GM12878 (cell line): ENCODE data around the gene DCDC1. TPM values are rescaled to one million over a fixed set of nuclear protein-coding genes. Genes with fewer than 3 reads are reported as not detected.

Source experiments
- ATAC-seq: fragments of 200-7000 bp; cut with Tn5 transposase; 3 replicates; pipeline ENCODE4 v1.9.1; 2020; ENCODE audit warnings: mild to moderate bottlenecking, moderate library complexity
- BruUV-seq: library from RNA; stranded (reverse); fragments of 400-500 nt; replicated peaks from 2 replicates; lab custom pipeline; 2021; lab: Mats Ljungman, UMichigan
- CTCF ChIA-PET: fragments of 300-600 bp; sonication (Branson Sonifier 250); formaldehyde crosslinking; extraction: SDS; loops from one replicate; lab custom pipeline; 2021; ENCODE audit warnings: inconsistent platforms; lab: Yijun Ruan, JAX
- POLR2A ChIA-PET: fragments of 350-600 bp; formaldehyde crosslinking; extraction: SDS; loops from one replicate; lab custom pipeline; 2021; ENCODE audit warnings: inconsistent platforms; lab: Charles Lee
- RAD21 ChIA-PET: fragments of 300-600 bp; sonication (Branson Sonifier 250); formaldehyde crosslinking; loops from one replicate; lab custom pipeline; 2023; ENCODE audit warnings: antibody characterized with exemption; ENCODE audit not compliant: unreplicated experiment; lab: Charles Lee
- SMC1A ChIA-PET: fragments of 300-600 bp; sonication (Branson Sonifier 250); formaldehyde crosslinking; loops from one replicate; lab custom pipeline; 2023; ENCODE audit not compliant: unreplicated experiment, uncharacterized antibody; lab: Charles Lee
- DNase-seq: peaks from one replicate; pipeline ENCODE4 v3.0.0-alpha.2; 2011; ENCODE audit warnings: low read depth, low spot score
- FAIRE-seq: peaks from 3 replicates; lab custom pipeline; 2011; peaks lifted over from hg19 to GRCh38; lab: Jason Lieb, UNC
- H2AFZ ChIP-seq: 2 replicates; pipeline ENCODE4 v1.6.0; 2011; ENCODE audit warnings: low read depth, low read length, control low read depth; ENCODE audit not compliant: control insufficient read depth
- H3K27ac ChIP-seq: 2 replicates; pipeline ENCODE4 v1.5.1; 2011; ENCODE audit warnings: control low read depth; ENCODE audit not compliant: control insufficient read depth, insufficient read depth
- H3K27me3 ChIP-seq, 2 experiments: replicated peaks in 1 of 2; 2 replicates each; pipeline versions ENCODE4 v1.6.0 to v1.6.1; 2011; ENCODE audit warnings: low read length in 1 of 2; ENCODE audit not compliant: control insufficient read depth in 2 of 2, insufficient read depth in 2 of 2
- H3K36me3 ChIP-seq, 2 experiments: 2 replicates each; pipeline ENCODE4 v1.5.1; 2011; ENCODE audit warnings: low read length in 1 of 2; ENCODE audit not compliant: control insufficient read depth in 2 of 2, insufficient read depth in 2 of 2
- H3K4me1 ChIP-seq: 2 replicates; pipeline ENCODE4 v1.6.1; 2011; ENCODE audit warnings: mild to moderate bottlenecking, low read length, moderate library complexity, mixed read lengths; ENCODE audit not compliant: control insufficient read depth, insufficient read depth
- H3K4me2 ChIP-seq: 2 replicates; pipeline ENCODE4 v1.6.0; 2011; ENCODE audit warnings: control low read depth; ENCODE audit not compliant: control insufficient read depth, insufficient read depth
- H3K4me3 ChIP-seq: fragments of 200-600 bp; sonication (generic); 2 replicates; pipeline ENCODE4 v1.5.1; 2016
- H3K79me2 ChIP-seq: 2 replicates; pipeline ENCODE4 v1.6.0; 2011; ENCODE audit warnings: low read length; ENCODE audit not compliant: control insufficient read depth, insufficient read depth
- H3K9ac ChIP-seq: 2 replicates; pipeline ENCODE4 v1.8.0; 2011; ENCODE audit warnings: low read length, control low read depth, mixed read lengths; ENCODE audit not compliant: control insufficient read depth, insufficient read depth
- H3K9me3 ChIP-seq: replicated peaks from 3 replicates; pipeline ENCODE4 v1.5.1; 2011; ENCODE audit warnings: mild to moderate bottlenecking, low read length; ENCODE audit not compliant: control insufficient read depth, insufficient read depth
- H4K20me1 ChIP-seq: 2 replicates; pipeline ENCODE4 v1.6.0; 2011; ENCODE audit not compliant: control insufficient read depth, insufficient read depth
- BMI1 ChIP-seq: fragments of 450-650 bp; IDR thresholded peaks from 2 replicates; pipeline ENCODE4 v1.6.1; 2016; ENCODE audit warnings: mild to moderate bottlenecking, moderate library complexity, borderline replicate concordance
- CBFB ChIP-seq: IDR thresholded peaks from 2 replicates; pipeline ENCODE4 v1.6.1; 2016; ENCODE audit warnings: antibody characterized with exemption, low read depth
- CEBPZ ChIP-seq: fragments of 150-350 bp; IDR thresholded peaks from 2 replicates; pipeline ENCODE4 v1.6.1; 2016; ENCODE audit warnings: low read depth, low read length
- KDM1A ChIP-seq: fragments of 200-600 bp; sonication (generic); IDR thresholded peaks from 2 replicates; pipeline ENCODE4 v1.6.1; 2016; ENCODE audit warnings: borderline replicate concordance
- MEF2B ChIP-seq: fragments of 450-650 bp; IDR thresholded peaks from 2 replicates; pipeline ENCODE4 v1.6.1; 2018; ENCODE audit warnings: mild to moderate bottlenecking, moderate library complexity; ENCODE audit not compliant: partially characterized antibody, poor library complexity, severe bottlenecking
- NFXL1 ChIP-seq: fragments of 450-650 bp; IDR thresholded peaks from 2 replicates; pipeline ENCODE4 v1.6.1; 2017; ENCODE audit warnings: antibody characterized with exemption, mild to moderate bottlenecking, borderline replicate concordance
- NR2F1 ChIP-seq: fragments of 450-650 bp; conservative IDR thresholded peaks from 2 replicates; pipeline ENCODE4 v1.6.1; 2017; ENCODE audit warnings: mild to moderate bottlenecking
- RAD21 ChIP-seq: IDR thresholded peaks from 2 replicates; pipeline ENCODE4 v1.6.1; 2011; ENCODE audit warnings: mild to moderate bottlenecking, low read depth, low read length, moderate library complexity; ENCODE audit not compliant: insufficient read depth
- SIN3A ChIP-seq: IDR thresholded peaks from 2 replicates; pipeline ENCODE4 v1.6.1; 2012; ENCODE audit warnings: low read depth, low read length, improper control_type of control experiment
- SREBF1 ChIP-seq: IDR thresholded peaks from 2 replicates; pipeline ENCODE4 v1.6.1; 2012; ENCODE audit warnings: mild to moderate bottlenecking, low read length
- SUZ12 ChIP-seq: fragments of 200-600 bp; sonication (generic); IDR thresholded peaks from one replicate; pipeline ENCODE4 v1.6.1; 2018; ENCODE audit warnings: antibody characterized with exemption, mild to moderate bottlenecking; ENCODE audit not compliant: unreplicated experiment
- WGBS: methylation state at CpG from one replicate; pipeline ENCODE4 v1.1.6; 2016; ENCODE audit warnings: low lambda C conversion rate; ENCODE audit not compliant: insufficient replicate concordance, insufficient coverage; ENCODE audit errors: missing lambda C conversion rate; 5-methylcytosine and 5-hydroxymethylcytosine counted together
- in situ Hi-C: fragments of 300-500 bp; cut with MboI; formaldehyde crosslinking; loops from 9 replicates; pipeline ENCODE4 v1.14.3; 2018; ENCODE audit warnings: mixed read lengths
- intact Hi-C: fragments of 100-400 bp; cut with micrococcal nuclease; formaldehyde crosslinking; loops from one replicate; pipeline ENCODE4 v1.14.2; 2022; ENCODE audit not compliant: unreplicated experiment
- polyA plus RNA-seq, 11 experiments: library from polyadenylated mRNA; depleted of rRNA in 4 of 11; unstranded in 6 of 11; stranded (reverse) in 5 of 11; fragments of >200 nt; fragmentation: Nextera tagmentation in 4 of 11; fragmentation: Illumina TruSeq in 1 of 11; extraction: Ambion mirVana in 4 of 11; extraction: Trizol in 1 of 11; gene quantifications; 1 replicate in 1 of 11; 2 replicates in 10 of 11; pipeline versions ENCODE4 v1.2.1 to v1.2.3, GENCODE V29; 2011 to 2016; ENCODE audit warnings: inconsistent platforms in 2 of 11, missing spikeins in 2 of 11, low read depth in 1 of 11
- total RNA-seq, 4 experiments: library from RNA; depleted of rRNA in 3 of 4; stranded (reverse); fragments of >200 nt in 3 of 4; fragmentation: Illumina TruSeq in 1 of 4; extraction: Trizol in 1 of 4; gene quantifications; 2 replicates each; pipeline versions ENCODE4 v1.2.1 to v1.2.3, GENCODE V29; 2013 to 2021
- TF ChIP-seq, protein P1 (sequence below): IDR thresholded peaks from 2 replicates; pipeline ENCODE4 v1.6.1; 2012; ENCODE audit warnings: improper control_type of control experiment, low read depth, low read length; ENCODE audit not compliant: insufficient replicate concordance
- TF ChIP-seq, protein P2 (sequence below): IDR thresholded peaks from 2 replicates; pipeline ENCODE4 v1.6.1; 2012; ENCODE audit warnings: mild to moderate bottlenecking, low read depth, low read length

DCDC1 gene
- total and polyA plus RNA-seq, 10 of the 15 experiments (the other 5 are each of a cell fraction or from before 2014, with no cell fraction given), result not detected

- ATAC-seq (no peak), FAIRE-seq (no peak), DNase-seq (no peak)
- ChIA-PET POLR2A (no interaction called here), SMC1A (interaction anchor here (0.8 kb wide), 1 partner anchor 115 kb away, joined by 3 read pairs; no protein-coding TSS in a partner anchor), RAD21 (no interaction called here), CTCF (interaction anchor here (1.2 to 1.7 kb wide), 2 partner anchors 13 to 1057 kb away, joined by 3 to 4 read pairs; no protein-coding TSS in a partner anchor)
- H2AFZ ChIP-seq, result no peak overlapping the region
- intact Hi-C loops (no loop called here), in situ Hi-C loops (loop anchor here (25.0 kb wide), 1 partner anchor 744 kb away; no protein-coding TSS in a partner anchor)
- H3K79me2 ChIP-seq, result no peaks in the 10 kb centered on the region
- no peaks in the 10 kb centered on the region for H3K9me3 ChIP-seq
- H3K9ac ChIP-seq, result no peak overlapping the region
- H3K27ac ChIP-seq, result no peak overlapping the region
- H3K36me3 ChIP-seq, result no peaks in the 10 kb centered on the region
- H4K20me1 ChIP-seq, result no peaks in the 10 kb centered on the region
- no peaks in the 10 kb centered on the region for H3K27me3 ChIP-seq
- no peak overlapping the region for H3K4me2 ChIP-seq
- no peak overlapping the region for H3K4me3 ChIP-seq
- BruUV-seq, result no TSS peak
- WGBS, result 52% methylated on average over 6 of the region's 6 CpGs
- H3K4me1 ChIP-seq, result no peaks in the 10 kb centered on the region
- no peak for TF ChIP-seq BMI1
- no peak for TF ChIP-seq SIN3A
- TF ChIP-seq MEF2B, result no peak
- TF ChIP-seq CBFB, result no peak
- no peak for TF ChIP-seq SREBF1
- no peak for TF ChIP-seq SUZ12
- no peak for TF ChIP-seq CEBPZ
- no peak for TF ChIP-seq NR2F1
- no peak for TF ChIP-seq NFXL1
- TF ChIP-seq KDM1A, result no peak
- TF ChIP-seq, protein P1, sequence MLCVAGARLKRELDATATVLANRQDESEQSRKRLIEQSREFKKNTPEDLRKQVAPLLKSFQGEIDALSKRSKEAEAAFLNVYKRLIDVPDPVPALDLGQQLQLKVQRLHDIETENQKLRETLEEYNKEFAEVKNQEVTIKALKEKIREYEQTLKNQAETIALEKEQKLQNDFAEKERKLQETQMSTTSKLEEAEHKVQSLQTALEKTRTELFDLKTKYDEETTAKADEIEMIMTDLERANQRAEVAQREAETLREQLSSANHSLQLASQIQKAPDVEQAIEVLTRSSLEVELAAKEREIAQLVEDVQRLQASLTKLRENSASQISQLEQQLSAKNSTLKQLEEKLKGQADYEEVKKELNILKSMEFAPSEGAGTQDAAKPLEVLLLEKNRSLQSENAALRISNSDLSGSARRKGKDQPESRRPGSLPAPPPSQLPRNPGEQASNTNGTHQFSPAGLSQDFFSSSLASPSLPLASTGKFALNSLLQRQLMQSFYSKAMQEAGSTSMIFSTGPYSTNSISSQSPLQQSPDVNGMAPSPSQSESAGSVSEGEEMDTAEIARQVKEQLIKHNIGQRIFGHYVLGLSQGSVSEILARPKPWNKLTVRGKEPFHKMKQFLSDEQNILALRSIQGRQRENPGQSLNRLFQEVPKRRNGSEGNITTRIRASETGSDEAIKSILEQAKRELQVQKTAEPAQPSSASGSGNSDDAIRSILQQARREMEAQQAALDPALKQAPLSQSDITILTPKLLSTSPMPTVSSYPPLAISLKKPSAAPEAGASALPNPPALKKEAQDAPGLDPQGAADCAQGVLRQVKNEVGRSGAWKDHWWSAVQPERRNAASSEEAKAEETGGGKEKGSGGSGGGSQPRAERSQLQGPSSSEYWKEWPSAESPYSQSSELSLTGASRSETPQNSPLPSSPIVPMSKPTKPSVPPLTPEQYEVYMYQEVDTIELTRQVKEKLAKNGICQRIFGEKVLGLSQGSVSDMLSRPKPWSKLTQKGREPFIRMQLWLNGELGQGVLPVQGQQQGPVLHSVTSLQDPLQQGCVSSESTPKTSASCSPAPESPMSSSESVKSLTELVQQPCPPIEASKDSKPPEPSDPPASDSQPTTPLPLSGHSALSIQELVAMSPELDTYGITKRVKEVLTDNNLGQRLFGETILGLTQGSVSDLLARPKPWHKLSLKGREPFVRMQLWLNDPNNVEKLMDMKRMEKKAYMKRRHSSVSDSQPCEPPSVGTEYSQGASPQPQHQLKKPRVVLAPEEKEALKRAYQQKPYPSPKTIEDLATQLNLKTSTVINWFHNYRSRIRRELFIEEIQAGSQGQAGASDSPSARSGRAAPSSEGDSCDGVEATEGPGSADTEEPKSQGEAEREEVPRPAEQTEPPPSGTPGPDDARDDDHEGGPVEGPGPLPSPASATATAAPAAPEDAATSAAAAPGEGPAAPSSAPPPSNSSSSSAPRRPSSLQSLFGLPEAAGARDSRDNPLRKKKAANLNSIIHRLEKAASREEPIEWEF, result no peak
- no peak for TF ChIP-seq RAD21
- TF ChIP-seq, protein P2, sequence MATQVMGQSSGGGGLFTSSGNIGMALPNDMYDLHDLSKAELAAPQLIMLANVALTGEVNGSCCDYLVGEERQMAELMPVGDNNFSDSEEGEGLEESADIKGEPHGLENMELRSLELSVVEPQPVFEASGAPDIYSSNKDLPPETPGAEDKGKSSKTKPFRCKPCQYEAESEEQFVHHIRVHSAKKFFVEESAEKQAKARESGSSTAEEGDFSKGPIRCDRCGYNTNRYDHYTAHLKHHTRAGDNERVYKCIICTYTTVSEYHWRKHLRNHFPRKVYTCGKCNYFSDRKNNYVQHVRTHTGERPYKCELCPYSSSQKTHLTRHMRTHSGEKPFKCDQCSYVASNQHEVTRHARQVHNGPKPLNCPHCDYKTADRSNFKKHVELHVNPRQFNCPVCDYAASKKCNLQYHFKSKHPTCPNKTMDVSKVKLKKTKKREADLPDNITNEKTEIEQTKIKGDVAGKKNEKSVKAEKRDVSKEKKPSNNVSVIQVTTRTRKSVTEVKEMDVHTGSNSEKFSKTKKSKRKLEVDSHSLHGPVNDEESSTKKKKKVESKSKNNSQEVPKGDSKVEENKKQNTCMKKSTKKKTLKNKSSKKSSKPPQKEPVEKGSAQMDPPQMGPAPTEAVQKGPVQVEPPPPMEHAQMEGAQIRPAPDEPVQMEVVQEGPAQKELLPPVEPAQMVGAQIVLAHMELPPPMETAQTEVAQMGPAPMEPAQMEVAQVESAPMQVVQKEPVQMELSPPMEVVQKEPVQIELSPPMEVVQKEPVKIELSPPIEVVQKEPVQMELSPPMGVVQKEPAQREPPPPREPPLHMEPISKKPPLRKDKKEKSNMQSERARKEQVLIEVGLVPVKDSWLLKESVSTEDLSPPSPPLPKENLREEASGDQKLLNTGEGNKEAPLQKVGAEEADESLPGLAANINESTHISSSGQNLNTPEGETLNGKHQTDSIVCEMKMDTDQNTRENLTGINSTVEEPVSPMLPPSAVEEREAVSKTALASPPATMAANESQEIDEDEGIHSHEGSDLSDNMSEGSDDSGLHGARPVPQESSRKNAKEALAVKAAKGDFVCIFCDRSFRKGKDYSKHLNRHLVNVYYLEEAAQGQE, result no peak
Measured at GRCh38 chr11:31118566-31118965, 251.0 kb downstream of the DCDC1 start.
